GM12864 (cell line): Measurements from ENCODE around the gene PAPOLA.

Source experiments
- DNase-seq: peaks from one replicate; pipeline ENCODE4 v3.0.0-alpha.2; 2011; ENCODE audit warnings: low read depth
- H3K4me3 ChIP-seq: 2 replicates; pipeline ENCODE4 v1.5.1; 2011; ENCODE audit warnings: mild to moderate bottlenecking, low read depth, low read length, control low read depth
- TF ChIP-seq, protein P1 (sequence below): IDR thresholded peaks from 2 replicates; pipeline ENCODE4 v1.5.1; 2011; ENCODE audit warnings: low read depth, mild to moderate bottlenecking, moderate library complexity, low read length, control low read depth, inconsistent platforms; ENCODE audit errors: missing control alignments

Gene PAPOLA

DNA sequence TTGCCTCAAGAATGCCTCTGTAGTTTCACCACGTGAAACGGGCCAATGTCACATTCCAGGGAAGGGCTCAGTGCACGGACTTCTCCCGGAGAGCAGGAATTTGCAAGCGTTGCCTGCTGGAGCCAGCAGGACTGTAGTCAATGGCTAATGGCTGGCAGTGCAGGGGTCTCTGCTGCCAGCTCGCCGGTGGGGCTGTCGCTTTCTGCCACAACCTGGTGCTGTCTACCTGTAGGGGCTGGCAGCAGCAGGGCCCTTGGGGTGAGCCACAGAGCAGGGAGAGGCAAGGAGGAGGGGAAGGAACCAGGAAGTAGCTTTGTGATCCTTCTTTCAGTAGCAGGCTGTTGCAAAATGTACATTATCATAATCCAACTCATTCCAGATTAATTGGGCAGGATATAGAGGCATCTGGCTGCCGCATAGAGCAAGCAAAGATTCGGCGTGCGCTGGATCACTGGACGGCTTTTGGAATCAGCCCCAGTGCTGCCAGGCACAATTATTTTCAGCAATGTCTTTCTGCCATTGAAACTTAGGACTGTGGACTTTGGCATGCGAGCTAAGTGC lies 114.1 kb downstream of the PAPOLA start:
- TF ChIP-seq, protein P1, sequence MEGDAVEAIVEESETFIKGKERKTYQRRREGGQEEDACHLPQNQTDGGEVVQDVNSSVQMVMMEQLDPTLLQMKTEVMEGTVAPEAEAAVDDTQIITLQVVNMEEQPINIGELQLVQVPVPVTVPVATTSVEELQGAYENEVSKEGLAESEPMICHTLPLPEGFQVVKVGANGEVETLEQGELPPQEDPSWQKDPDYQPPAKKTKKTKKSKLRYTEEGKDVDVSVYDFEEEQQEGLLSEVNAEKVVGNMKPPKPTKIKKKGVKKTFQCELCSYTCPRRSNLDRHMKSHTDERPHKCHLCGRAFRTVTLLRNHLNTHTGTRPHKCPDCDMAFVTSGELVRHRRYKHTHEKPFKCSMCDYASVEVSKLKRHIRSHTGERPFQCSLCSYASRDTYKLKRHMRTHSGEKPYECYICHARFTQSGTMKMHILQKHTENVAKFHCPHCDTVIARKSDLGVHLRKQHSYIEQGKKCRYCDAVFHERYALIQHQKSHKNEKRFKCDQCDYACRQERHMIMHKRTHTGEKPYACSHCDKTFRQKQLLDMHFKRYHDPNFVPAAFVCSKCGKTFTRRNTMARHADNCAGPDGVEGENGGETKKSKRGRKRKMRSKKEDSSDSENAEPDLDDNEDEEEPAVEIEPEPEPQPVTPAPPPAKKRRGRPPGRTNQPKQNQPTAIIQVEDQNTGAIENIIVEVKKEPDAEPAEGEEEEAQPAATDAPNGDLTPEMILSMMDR: no peak
- no peak for DNase-seq

More for the DNA sequence above, 114.1 kb downstream of the PAPOLA start:
- no peak overlapping the region for H3K4me3 ChIP-seq
